Measurements from ENCODE around the gene NDE1.
"Not testable (repeated sequence)": the region's sequence is repeated elsewhere in the genome, so short reads cannot be mapped to it uniquely, and the experiment has no call there.

Gene NDE1

DNA sequence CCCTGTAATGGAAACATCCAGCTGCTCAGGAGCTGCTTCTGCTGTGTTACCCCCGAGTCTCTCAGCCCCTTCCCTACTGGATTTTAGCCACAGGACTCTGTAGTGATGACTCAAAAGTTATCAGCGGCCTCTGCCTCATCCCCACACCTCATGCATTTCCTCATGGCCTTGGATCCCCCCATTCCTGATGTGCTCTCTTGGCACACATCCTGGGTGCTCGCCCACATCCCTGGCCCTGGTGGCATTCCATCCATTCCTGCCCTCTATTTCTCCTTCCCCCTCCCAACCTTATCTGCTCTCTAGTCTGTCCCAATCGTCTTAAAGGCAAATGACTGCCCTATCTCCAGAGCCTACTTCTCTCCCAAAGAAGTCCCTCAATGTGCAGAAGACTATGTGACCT is 31.7 kb upstream of the NDE1 start:
- DNase-seq (ENCODE audit: low read depth, low spot score), result no peak
- H3K4me3 ChIP-seq (ENCODE audit: low read length), result no peak overlapping the region

DNA sequence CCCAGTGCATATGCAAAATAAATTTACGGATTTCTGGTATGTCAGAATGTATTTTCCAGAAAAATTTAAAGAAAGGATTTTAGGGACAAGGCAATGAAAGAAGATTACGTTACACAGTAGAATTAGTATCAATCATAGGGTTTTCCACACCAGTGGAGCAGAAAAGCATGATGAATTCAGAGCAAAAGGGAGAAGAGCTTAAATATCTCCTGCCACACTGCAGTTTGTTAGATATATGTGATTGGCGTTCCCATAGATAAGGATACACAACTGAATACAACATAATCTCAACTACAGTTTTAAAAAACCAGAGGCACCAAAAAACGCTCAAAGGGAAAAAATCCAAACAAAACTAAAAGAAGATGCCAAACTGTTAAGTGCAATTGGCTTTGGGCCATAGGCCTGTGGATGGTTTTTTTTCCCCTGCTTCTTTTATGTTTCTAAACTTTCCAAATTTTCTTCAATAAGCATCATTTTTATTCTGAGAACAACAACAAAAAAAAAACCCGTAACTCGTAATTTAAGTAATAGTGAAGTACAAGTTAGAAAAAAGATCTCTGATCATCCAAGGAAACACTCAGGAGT is 29.3 kb upstream of the NDE1 start:
- no peak overlapping the region for H3K4me3 ChIP-seq (ENCODE audit: low read length)
- no peak for DNase-seq (ENCODE audit: low read depth, low spot score)

DNA sequence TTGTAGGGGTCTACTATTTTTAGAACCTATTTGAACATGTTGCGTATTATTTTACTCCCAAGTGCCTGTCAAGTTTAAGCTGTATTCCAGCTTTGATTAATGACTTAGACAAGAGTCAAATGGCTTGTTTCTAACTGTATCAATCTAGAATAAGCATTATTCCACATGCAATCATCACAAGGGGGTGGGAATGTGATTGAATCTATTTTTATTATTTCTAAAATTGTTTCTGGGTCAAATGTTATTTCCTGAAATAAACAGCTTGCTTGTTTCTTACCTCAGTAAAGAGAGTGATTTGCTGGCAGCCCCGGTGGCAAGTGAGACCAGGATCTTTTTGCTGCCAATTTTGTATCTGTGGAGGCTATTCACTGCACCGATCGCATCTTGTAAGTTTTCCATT is 28.6 kb upstream of the NDE1 start:
- DNase-seq (ENCODE audit: low read depth, low spot score), result no peak
- no peak overlapping the region for H3K4me3 ChIP-seq (ENCODE audit: low read length)

DNA sequence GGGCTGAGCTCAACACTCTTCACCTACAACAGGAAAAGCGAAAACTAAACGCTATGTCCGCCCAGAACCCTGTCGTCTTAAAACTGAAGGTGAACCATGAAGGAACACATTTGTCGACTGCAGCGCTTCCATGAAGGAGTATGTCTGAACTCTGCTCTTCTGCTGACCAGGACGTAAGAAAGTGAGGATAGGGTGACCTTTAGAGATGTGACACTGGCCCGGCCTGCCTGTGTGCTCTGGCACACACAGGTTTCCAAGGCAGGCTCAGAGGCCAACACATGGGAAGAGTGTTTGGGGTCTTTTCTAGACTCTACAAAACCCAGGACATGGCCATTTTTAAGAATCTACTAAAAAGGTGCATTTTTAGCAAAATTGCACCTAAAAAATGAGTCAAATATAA is 28.2 kb upstream of the NDE1 start:
- DNase-seq (ENCODE audit: low read depth, low spot score), result no peak
- no peak overlapping the region for H3K4me3 ChIP-seq (ENCODE audit: low read length)

DNA sequence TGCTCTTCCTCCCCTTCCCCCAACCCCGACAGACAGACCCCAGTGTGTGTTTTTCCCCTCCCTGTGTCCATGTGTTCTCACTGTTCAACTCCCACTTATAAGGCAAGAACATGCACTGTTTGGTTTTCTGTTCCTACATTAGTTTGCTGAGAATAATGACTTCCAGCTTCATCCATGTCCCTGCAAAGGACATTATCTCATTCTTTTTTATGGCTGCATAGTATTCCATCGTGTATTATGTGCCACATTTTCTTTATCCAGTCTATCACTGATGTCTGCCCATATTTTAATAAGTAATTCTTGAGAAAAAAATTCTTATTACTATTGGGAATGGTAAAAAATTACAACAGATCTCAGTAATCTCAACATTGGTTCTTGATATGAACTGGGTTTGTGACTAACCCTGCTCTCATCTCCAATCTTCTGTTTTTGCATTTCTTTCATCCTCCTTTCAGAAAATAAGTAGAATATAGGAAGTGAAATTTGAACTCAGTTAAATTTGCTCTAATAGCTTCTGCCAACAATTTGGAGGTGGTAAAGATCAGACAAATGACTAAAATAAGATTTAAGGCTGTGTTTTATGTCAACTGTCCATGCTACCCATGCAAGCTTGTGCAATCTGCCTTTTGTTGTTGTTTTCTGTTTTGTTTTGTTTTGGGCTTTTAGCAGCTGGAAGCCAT is 18.2 kb upstream of the NDE1 start:
- no peak for DNase-seq (ENCODE audit: low read depth, low spot score)

DNA sequence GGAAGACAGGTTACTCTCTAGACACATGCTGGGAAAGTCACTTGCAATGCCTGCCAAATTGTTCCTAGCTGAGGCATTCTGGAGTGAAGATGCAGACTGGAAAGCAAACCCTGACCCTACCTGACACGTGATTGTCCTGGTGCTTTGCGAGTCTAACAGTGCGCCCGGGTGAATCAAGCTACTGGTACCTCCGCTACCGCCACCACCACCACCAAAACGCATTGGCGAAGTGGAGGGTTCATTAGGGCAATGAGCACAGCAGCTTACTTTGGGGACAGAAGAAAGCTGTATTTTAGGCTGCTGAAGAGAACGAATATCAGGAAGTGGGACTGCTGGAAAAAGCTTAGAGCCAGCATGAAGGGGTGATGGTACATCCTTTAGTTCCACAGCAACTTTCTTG is 14.1 kb upstream of the NDE1 start:
- no peak overlapping the region for H3K4me3 ChIP-seq (ENCODE audit: low read length)
- no peak for DNase-seq (ENCODE audit: low read depth, low spot score)

More for the DNA sequence above, 18.2 kb upstream of the NDE1 start:
- H3K4me3 ChIP-seq (ENCODE audit: low read length), result no peak overlapping the region

DNA sequence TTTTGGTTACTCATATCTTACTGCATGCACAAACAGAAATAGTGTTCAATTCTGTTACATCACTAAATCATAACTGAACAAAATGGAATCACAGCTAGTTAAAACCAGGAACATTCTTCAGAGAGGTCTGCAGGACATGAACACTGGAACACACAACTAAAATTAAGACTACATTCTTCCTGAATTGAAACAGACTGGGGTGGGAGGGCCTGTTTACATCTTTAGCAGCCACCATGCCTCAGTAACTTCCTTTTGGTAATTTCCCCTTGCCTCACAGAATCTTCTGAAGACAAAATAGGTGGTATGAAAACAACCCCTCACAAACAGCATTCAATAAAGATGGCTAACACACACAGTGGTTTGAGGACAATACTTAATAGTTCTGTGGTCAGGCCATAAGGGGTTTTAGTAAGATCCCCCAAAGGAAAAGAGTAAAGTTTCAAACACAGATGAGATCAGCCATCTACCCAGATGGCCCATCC is 13.6 kb upstream of the NDE1 start:
- DNase-seq (ENCODE audit: low read depth, low spot score), result no peak
- H3K4me3 ChIP-seq (ENCODE audit: low read length), result no peak overlapping the region

DNA sequence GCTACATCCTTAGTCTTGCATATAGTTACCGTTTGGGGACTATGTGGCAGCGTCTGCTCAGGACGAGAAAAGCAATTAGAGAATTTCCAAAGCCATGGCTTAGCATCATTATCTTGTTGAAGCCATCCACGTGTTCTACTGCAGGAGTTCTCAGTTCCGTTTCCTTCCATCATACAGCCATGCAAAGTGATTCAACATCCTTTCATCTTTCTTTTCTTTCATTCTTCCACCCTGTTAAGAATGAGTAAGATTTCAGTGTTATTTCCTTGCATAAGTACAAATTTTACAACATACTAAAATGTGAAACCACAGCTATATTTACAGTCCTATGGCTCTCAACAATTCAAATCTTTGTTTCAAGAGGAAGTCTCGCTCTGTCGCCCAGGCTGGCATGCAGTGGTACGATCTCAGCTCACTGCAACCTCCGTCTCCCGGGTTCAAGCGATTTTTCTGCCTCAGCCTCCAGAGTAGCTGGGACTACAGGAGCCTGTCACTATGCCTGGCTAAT is 10.9 kb upstream of the NDE1 start:
- DNase-seq (ENCODE audit: low read depth, low spot score), result no peak
- no peak overlapping the region for H3K4me3 ChIP-seq (ENCODE audit: low read length)

DNA sequence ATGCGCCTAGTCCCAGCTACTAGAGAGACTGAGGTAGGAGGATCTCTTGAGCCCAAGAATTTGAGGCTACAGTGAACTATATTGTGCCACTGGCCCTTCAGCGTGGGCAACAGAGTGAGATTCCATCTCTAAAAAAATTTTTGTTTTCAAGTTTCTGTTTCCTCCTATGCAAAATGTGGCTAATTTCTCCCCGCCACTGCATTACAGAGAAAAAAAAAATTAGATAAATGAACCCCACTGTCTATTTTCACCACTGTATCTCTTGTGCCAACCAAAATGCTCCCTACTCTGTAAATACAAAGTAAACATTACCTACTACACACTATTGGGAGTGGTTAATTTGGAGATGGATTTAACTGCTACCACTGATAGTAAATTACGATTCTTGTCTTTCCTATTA is 9.1 kb upstream of the NDE1 start:
- DNase-seq (ENCODE audit: low read depth, low spot score), result no peak
- H3K4me3 ChIP-seq (ENCODE audit: low read length), result no peak overlapping the region

DNA sequence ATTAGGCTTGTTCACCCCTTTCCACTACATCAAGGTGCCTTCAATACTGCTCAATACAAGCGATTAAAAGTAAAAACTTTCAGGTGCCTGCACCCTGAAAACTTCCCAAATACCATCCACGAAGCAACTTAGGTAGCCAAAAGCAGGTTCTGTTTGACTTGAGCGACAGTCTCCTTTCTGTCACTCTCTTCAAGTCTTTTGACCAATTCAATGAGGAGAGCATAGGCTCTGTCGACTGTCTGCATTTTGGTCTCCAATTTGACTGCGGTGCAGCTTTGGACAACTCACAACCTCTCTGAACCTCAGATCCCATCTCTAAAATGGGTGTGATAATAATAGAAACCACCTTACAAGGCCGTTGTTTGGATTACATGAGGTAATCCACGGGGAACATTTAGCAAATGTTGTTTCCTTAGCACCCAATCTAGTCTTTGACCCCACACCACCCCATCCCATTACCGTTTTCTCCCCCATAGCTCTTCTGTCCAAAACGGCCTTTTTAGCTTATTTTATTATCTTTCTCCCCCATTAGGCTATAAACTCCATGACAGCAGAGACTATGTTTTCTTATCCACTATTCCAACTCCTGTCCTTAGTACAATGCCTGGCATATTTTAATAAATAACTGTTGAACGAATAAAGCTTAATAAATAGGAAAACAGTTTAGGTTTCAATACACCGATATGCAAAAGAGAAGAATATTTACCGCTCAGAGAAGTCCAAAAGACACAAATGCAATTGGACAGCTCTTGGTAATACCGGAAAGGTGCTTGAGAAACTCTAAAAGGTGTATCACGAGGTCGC is 8.1 kb upstream of the NDE1 start:
- peak overlapping the region; percentile 87 for H3K4me3 ChIP-seq (ENCODE audit: low read length)
- no peak for DNase-seq (ENCODE audit: low read depth, low spot score)

DNA sequence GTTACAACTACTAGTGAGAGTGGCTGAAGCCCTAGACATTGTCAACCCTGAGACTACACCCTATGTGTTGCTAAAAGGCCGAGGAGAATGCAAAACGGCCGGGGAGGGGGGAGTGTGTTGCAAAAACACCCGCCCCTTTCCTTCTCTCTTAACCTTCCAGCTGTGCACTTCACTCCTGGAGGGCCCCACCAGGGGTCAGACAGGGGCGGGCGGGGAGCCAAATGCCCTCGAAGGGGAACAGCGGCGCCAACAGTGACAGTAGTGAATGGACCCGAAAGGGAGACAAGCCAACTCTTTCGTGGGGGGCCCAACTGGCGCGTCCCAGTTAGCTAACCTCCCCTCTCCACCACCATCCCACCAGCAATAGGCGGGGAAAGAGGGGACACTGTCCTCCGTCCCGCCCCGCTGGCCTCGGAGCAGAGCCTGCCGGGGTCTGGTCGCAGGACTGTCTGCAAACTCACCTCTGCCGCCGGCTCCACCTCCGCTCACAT is 7.4 kb upstream of the NDE1 start:
- peak; percentile 41 for DNase-seq (ENCODE audit: low read depth, low spot score)

DNA sequence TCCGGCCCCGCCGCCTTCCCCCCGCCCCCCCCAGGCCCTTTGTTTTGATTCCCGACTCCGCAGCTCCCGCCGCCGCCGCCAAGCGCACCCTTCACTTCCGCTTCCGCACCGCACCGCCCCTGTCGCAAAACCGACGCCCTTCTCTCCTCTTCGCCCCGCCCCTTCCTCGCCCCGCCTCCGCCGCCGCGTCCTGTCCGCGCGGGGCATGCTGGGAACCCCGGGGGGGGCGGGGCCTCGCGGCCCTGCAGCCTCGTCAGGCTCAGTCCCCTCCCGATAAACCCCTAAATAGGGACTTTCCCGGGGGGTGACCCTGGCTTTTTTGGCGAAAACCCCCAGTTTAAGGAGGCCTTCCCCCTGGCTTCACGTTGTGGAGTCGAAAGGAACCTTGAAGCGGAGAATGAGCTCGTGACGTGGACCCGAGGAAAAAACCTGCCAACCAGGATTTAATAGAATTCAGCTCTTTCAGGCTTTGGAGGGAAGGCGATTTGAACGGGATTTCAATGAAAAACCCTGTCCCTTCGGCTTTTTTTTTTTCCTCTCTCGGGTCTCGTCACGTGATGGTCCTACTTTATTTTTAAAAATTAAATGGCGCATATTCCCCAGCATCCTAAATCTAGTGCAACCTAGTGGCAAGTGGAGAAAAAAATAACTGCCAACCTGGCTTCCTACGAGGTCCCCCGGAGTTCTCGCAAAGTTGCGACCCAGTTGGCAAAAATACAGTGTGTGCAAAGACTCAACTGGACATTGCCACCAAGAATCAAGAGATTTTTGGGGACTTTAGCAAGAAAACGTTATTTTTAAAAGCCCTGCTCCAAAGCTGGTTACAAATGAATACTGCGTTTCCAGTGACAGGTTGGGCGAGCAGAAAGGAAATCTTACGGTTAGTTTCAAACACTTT is 6.7 kb upstream of the NDE1 start, which contains the start of gene MARF1:
MARF1 (minus strand) TSS at position 107 of the 898 bp plus-strand sequence. CDS start 3,921 bp downstream, outside the sequence.
- peak within 1 kb of the TSS; percentile 88 for H3K4me3 ChIP-seq (ENCODE audit: low read length)
- DNase-seq (ENCODE audit: low read depth, low spot score), result peak; percentile 85

More for the DNA sequence above, 7.4 kb upstream of the NDE1 start:
- H3K4me3 ChIP-seq (ENCODE audit: low read length), result peak overlapping the region; percentile 87

DNA sequence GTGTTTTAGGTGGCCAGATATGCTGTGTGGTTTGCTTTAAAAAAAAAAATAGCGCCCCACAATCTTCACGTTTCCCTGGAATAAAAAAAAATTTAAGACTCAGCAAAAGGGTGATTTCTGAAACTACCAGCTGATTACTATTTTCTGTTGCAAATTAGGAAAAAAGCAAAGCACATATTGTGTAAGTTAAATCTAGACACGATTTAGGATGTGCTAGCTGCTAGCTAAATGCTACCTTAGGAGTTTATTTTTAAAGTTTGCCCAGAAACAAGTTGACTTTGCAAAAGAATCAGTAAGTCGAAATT is 6.1 kb upstream of the NDE1 start:
- no peak for DNase-seq (ENCODE audit: low read depth, low spot score)
- peak overlapping the region; percentile 88 for H3K4me3 ChIP-seq (ENCODE audit: low read length)

DNA sequence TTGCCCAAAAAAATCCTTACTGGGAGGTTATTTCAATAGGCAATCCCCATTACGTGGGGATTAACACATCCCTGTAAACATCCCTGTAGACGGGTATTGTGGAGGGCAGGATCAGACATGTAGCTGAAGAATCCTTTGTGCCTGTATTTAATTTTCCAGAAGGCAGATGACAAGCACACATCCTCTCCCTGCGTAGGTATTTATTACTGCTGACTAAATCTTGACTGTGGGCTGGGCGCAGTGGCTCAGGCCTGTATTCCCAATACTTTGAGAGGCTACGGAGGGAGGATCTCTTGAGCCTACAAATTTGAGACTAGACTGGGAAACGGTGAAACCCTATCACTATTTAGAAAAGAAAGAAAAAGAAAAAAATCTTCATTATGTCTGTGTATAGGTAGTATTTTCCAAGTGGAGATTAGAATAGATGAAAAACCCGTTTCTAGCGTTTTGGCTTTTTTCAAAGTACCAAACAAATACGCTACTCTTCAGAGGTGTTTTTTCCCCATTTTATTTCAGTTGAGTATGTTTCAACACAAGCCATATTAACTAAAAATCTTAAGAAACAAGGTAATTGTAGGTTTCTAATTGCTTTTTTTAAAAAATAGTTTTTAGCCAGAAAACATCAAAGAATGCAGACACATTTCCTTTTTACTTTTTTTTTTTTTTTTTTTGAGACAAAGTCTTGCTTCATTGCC is 5.6 kb upstream of the NDE1 start:
- DNase-seq (ENCODE audit: low read depth, low spot score), result no peak
- H3K4me3 ChIP-seq (ENCODE audit: low read length), result no peak overlapping the region; the same call in 1 of the 2 replicates

DNA sequence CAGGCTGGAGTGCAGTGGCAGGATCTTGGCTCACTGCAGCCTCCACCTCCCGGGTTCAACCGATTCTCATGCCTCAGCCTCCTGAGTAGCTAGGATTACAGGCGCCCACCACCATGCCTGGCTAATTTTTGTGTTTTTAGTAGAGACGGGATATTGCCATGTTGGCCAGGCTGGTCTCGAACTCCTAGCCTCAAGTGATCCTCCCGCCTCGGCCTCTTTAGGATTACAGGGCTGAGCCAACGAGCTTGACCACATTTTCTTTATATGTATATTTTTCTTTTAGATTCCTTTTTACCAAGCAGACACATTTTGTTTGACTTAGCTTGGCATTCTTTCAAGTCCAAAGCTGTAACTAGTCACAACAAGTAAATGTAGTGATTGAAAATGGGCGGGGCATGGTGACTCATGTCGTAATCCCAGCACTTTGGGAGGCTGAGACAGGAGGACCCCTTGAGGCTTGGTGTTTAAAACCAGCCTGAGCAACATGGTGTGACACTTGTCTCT is 5.0 kb upstream of the NDE1 start:
- DNase-seq (ENCODE audit: low read depth, low spot score), result peak; percentile 45

DNA sequence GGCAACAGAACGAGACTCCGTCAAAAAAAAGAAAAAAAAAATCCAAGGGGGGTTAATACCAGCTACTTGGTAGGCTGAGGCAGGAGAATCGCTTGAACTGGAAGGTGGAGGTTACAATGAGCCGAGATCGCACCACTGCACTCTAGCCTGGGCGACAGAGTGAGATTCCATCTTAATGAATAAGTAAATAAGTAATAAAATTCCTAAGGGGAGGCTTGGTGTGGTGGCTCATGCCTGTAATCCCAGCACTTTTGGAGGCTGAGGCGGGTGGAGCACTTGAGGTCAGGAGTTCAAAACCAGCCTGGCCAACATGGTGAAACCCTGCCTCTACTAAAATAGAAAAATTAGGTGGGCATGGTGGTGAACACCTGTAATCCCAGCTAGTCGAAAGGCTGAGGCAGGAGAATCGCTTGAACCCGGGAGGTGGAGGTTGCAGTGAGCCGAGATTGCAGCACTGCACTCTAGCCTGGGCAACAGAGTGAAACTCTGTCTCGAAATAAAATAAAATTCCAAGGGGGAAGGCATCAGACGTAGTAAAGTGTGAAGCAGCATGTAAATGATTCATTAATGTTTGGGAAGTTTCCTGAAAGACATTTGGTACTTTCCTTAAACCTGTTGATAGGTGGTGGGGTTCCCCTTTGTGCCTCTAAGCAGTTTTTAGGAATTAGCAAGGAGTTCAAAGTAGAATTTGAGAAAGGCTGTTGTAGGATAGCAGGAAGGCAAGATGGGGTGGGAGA is 3.3 kb upstream of the NDE1 start:
- not testable (repeated sequence) for DNase-seq (ENCODE audit: low read depth, low spot score); H3K4me3 ChIP-seq (ENCODE audit: low read length)

More for the DNA sequence above, 5.0 kb upstream of the NDE1 start:
- not testable (repeated sequence) for H3K4me3 ChIP-seq (ENCODE audit: low read length)

DNA sequence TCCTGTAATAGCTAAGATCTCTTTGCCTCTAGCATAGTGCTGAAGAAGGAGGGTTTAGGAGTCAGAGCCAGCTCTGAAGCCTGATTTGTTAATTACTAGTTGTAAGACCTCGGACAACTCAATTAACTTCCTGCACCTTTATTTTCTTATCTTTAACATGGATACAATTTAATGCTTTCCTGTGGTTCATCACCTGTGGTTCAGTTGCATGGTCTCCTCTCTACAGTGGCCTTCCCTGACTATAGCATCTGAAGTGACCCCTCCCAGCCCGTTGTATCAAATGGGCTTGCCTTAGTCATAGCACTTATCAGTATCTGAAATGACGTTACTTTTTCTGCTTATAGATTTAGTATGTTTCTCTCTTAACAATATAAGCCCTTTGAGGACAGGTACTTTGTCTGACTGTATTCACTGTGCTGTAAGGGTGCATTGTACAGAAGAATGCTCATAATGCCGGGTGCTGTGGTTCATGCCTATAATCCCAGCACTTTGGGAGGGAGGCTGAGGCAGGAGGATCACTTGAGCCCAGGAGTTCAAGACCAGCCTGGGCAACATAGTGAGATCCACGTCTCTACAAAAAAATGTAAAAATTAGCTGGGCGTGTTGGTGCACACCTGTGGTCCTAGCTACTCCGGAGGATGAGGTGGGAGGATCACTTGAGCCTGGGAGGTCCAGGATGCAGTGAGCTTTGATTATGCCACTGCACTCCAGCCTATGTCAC is 2.6 kb upstream of the NDE1 start:
- H3K4me3 ChIP-seq (ENCODE audit: low read length), result no peak overlapping the region
- no peak for DNase-seq (ENCODE audit: low read depth, low spot score)
